ENCODE measurements around the gene RABGAP1L.
"Not testable (repeated sequence)": the region's sequence is repeated elsewhere in the genome, so short reads cannot be mapped to it uniquely, and the experiment has no call there.

The RABGAP1L gene

DNA sequence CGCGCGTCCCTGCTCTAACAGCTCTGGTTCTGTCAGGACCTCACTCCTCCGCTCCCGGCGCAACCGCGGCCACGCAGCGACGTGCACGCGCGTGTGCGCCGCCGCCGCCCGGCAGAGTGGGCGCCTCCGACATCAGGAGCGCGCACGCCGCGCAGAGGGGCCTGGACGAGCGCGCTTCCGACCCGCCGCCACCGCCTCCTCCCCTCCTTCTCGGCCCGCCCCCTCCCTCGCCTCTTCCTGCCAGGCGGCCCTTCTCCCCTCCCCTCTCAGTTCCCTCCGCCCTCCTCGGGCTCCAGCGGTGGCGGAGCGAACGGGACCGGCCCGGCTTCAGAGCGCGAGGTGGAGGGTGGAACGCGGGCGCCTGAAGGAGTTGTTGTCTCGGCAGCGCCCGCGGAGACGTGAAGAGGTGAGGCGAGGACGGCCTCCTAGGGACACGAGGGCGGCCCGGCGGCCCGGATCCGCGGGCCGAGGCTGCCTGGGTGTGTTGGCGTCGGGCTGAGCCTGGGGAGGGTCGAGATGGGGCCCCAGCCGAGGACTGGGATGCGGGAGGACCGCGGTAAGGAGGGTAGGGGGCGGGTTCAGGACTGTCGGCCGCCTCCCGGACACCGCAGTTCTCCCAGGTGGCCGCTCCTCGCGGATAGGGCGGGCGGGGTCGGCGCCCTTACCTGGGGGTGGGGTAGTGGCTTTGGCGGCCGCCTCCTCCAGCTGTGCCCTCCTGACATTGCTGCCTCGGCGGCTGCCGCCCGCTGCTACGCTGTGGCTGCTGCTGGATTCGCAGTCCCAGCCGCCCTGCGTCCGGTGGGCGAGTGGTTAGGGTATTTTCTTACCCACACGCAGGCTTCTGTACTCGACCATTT lies at the start of gene RABGAP1L:
RABGAP1L (plus strand) TSS at position 269 of the 857 bp plus-strand sequence.
- DNase-seq, result peak; percentile 83 to 87

DNA sequence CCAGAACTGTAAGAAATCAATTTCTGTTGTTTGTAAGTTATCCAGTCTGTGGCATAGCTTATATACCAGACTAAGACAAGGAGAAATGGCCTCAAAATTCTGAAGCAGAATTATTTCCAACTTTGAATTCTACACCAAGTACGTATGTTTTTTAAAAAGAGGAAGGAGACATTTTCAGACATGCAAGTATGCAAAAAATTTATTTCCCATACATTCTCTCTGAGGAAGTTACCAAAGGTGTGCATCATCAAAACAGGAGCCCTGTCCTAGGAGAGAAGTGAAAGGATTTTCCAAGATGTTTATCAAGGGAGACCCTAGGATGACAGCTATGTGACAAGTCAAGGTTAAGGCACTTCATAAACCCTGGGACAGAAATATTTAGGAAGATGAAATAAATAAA lies 49.3 kb upstream of the RABGAP1L start:
- no peak for DNase-seq

DNA sequence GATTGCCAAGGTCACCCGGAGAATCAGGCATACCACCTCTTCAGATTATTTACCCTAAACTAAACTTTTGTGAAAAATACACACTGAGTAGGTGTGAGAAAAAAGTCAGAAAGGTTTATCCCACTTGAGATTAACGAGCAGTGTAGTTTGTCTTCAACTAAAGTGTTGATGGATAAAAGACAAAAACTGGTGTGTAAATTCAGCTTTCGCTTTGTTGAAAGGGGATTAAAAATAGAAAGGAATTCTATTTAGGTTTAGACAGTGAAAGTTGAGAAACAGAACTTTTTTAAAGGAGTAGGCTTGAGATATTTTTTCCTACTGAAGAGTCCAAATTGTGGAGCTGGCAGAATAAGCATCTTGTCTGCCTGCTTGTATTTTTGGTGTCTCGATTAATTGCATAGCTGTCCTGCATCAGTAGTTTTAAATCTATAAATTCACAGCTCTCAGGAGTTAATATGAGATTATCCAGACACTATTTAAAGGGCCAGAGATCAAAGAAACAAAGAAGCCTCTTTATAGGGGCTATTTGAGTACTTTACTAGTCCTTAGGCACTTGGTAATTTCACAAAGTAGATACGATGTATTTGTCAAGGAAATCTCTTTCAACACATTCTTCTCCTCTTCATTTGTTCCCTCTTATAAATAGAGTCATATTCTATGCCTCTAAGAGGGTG lies 46.7 kb upstream of the RABGAP1L start:
- DNase-seq, result no peak

DNA sequence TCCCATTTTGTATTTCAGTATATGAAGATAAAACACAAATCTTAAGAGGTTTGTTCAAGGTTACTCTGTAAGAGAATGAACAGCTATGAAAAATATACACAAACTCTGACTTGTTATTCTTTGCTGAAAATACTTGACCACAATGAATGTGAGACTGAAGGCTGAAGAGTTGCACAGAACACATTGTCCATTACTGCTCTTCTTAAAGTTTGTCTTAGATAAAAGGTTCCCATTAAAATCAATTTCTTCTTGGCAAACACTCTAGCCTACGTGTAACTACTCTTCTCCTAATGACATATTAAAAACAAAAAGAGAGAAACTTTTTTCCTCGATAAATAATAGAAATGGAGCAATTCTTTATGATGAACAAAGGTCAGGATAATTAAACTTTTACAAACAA lies 45.2 kb upstream of the RABGAP1L start:
- no peak for DNase-seq

DNA sequence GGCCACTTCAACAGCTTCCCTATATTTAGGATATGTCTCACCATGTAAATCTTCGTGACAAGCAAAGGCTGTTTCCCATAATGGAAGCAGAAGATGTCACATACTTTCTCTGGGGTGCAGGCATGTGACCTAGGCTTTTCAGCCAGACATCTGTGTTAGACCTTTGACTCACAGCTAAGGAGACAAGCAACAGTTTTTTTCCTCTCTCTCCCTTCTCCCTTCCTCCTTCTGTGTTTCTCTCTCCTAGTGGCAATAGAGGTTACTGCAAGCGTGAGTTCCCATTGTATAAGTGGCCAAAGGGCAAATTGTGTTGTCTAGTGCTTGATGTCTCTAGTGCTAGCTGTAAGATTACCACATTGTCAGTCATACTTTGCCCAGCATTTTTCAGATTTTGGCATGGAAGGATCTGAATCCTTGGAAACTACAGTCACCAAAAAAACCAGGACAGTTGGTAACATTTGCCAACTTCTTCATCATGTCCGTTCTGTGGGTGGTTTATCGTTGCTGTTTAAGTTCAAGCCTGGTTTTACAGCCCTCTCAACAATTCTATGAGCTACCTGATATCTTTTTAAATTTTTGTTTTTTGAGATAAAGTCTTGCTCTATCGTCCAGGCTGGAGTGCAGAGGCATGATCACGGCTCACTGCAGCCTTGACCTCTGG lies 44.4 kb upstream of the RABGAP1L start:
- DNase-seq, result peak; percentile 44 to 84

DNA sequence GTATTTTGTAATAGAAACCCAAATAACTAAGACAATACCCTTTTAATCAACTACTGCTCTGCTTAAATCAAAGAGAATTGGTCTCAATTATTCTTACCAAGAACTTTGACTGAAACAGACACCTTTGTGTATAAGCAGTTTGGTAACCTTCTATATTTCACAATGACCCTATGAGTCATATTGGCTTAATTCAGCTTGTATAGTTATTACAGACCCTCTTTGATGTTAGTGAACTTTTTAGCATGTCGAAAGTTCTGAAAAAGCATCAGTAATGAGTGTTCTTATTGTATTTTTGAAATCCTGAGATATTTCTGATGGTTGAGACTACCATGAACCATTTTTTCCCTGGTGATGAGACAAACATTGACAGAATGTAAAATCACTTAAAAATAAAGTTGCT lies 43.3 kb upstream of the RABGAP1L start:
- DNase-seq, result peak in 1 of 2 donors; percentile 51

DNA sequence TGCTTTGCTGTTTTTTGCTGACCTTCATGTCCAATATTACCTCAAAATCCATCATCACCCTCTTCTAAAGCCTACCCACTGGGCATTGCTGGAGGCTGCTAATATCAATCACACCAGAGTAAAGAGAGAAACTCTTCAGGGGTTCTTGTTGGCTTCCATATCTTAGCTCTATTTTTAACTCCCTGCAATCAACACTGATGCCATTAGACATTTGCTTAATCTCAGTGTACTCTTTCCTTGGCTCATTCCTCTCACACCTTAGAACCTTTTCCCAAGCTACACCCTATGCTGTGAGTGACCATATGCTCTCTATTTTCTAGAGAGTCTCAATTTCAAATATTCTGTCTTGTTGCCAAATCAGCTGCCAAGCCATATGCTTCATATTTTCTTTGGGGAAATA lies 40.6 kb upstream of the RABGAP1L start:
- DNase-seq, result no peak

DNA sequence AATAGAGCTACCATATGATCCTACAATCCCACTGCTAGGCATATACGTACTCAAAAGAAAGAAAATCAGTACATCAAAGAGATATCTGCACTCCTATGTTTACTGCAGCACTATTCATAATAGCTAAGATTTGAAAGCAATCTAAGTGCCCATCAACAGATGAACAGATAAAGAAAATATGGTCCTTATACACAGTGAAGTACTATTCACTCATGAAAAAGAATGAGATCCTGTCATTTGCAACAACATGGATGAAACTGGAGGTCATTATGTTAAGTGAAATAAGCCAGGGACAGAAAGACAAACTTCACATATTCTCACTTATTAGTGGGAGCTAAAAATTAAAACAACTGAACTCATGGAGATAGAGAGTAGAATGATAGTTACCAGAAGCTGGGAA lies 37.0 kb upstream of the RABGAP1L start:
- DNase-seq, result not testable (repeated sequence)

DNA sequence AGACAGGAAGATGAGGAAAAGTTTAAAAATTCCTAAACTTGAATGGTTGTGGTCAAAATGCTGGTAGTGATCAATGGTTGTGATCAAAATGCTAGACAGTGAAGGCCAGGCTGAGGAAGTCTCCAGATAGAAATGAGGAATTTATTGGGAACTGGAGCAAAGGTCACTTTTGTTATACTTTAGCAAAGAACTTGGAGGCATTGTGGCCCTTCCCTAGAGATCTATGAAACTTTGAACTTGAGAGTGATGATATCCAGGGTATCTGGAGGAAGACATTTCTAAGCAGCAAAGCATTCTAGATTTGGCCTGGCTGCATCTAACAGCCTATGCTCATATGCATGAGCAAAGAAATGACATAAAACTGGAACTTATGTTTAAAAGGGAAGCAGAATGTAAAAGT lies 35.5 kb upstream of the RABGAP1L start:
- no peak for DNase-seq

DNA sequence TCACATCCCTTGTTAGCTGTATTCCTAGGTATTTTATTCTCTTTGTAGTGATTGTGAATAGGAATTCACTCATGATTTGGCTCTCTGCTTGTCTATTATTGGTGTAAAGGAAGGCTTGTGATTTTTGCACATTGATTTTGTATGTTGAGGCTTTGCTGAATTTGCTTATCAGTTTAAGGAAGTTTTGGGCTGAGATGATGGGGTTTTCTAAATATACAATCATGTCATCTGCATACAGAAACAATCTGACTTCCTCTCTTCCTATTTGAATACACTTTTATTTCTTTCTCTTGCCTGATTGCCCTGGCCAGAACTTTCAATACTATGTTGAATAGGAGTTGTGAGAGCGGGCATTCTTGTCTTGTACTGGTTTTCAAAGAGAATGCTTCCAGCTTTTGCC lies 32.1 kb upstream of the RABGAP1L start:
- DNase-seq, result not testable (repeated sequence)

DNA sequence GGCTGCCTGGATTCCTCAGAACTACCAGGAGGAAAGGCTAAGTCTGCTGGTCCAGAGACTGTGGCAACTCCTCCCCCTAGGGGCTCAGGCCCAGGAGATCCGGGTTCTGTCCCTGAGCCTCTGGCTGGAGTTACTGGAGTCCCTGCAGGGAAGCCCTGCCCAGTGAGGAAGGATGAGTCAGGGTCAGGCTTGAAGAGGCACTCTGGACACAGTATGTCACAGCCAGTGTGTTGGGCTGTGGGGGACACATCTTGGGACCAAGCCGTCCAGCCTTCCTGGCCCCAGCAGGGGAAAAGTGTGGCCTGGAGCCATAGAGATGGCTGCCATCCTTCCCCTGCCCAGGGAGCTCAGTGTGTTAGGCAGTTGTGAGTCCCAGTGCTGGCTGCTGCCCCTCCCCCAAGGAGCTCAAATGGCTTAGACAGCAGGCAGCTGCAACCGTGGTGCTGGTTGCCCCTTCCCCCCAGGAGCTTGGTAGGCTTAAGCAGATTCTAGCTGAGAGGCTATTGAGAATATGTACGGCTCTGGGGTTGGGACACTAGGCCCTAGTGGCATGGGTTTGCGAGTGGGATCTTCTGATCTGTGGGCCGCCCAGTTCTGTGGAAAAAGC lies 28.2 kb upstream of the RABGAP1L start:
- no peak for DNase-seq

DNA sequence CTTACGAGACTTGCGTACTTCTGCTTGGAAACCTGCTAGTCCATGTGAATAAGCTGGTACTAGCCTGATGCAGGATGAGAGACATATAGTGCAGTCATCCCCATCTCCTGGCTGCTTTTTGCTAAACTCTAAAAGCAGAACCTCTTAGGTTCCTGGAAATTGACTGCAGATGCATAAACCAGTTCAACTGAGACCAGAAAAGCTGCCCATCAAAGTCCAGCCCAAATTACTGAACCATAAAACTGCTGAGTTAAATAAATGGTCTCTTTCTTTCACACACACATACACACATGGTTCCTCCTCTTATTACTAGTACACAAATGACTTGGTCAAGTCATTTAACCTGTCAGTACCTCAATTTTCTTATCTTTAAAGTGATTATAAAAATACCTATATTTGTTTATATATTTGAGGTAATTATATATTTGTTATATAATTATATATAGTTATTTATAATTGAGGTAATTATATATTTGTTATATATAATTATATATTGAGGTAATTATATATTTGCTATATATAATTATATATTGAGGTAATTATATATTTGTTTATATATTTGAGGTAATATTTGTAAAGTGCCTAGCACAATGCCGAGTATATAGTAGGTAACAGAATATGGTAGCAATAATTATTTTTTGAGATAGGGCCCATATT lies 25.2 kb upstream of the RABGAP1L start:
- DNase-seq, result no peak

DNA sequence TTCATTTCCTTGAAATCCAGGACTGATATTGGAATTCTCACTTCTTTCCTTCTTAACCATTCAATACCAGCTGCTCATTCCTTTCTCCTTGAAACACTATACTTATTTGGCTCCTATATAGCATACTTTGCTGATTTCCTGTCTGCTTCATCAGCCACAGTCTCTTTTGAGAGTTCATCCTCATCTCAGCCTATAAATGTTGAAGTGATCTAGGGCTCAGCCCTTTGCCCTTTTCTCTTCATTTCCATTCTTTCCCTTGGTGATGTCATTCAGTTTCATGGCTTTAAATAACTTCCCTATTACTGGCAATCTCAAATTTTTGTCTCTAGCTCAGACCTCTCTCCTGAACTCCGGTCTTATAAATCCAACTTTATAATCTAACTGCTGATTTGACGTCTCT lies 24.1 kb upstream of the RABGAP1L start:
- DNase-seq, result peak; percentile 9 to 43

DNA sequence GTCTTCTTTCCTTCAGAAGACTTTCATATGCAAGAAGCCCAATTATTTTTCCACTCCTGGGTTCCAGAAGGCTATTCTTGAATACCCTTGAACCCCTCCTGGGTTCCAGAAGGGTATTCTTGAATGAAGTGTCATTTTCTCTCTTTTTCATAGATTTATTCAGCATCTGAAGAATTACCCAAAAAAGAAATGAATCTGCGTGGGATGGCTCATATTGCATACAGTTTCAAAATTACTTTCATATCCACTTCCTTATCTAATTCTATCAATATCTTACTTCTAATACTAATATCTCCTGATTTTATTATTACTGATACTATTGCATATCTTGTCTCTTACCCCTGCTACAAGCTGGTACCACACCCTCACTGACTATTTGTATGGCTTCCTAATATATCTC lies 22.6 kb upstream of the RABGAP1L start:
- peak; percentile 4 to 16 for DNase-seq

DNA sequence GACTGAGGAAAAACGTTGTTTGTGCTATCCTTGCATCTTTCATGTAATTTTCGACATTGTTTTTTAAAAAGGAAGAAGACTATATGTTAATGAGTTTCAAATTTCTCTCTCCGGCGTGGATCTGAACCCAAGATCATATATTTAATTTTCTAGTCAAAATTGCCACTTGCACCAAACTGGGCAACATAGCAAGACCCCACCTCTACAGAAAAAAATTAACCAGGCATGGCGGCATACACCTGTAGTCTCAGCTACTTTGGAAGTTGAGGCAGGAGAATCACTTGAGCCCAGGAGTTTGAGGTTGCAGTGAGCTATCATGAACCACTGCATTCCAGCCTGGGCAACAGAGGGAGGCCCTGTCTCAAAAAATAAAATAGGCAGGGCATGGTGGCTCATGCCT lies 16.5 kb upstream of the RABGAP1L start:
- no peak for DNase-seq

DNA sequence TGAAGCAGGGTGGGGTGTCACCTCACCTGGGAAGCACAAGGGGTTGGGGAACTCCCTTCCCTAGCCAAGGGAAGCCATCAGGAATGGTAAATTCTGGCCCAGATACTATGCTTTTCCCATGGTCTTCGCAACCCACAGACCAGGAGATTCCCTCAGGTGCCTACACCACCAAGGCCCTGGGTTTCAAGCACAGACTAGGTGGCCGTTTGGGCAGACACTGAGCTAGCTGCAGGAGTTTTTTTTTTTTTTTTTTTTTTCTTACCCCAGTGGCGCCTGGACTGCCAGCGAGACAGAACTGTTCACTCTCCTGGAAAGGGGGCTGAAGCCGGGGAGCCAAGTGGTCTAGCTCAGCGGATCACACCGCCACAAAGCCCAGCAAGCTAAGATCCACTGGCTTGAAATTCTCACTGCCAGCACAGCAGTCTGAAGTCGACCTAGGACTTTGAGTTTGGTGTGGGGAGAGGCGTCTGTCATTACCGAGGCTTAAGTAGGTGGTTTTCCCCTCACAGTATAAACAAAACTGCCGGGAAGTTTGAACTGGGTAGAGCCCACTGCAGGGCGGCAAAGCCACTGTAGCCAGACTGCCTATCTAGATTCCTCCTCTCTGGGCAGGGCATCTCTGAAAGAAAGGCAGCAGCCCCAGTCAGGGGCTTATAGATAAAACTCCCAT lies 15.5 kb upstream of the RABGAP1L start:
- not testable (repeated sequence) for DNase-seq

DNA sequence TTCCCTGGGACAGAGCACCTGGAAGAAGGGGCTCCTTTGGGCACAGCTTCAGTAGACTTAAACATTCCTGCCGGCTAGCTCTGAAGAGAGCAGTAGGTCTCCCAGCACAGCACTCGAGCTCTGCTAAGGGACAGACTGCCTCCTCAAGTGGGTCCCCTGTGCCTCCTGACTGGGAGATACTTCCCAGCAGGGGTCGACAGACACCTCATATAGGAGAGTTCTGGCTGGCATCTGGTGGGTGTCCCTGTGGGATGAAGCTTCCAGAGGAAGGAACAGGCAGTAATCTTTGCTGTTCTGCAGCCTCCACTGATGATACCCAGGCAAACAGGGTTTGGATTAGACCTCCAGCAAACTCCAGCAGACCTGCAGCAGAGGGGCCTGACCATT lies 14.9 kb upstream of the RABGAP1L start:
- DNase-seq, result not testable (repeated sequence)

DNA sequence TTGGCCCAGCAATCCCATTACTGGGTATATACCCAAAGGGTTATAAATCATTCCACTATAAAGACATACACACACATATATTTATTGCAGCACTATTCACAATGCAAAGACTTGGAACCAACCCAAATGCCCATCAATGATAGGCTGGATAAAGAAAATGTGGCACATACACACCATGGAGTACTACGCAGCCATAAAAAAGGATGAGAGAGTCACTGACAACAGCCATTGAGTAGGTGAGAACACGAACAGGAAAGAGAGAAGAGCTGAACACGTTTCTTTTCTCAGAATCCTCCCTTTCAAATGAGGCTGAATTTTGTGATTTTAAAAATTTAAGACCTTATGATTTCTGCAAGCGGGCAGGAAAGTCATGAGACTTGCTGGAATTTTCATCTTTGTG lies 10.1 kb upstream of the RABGAP1L start:
- no peak for DNase-seq

DNA sequence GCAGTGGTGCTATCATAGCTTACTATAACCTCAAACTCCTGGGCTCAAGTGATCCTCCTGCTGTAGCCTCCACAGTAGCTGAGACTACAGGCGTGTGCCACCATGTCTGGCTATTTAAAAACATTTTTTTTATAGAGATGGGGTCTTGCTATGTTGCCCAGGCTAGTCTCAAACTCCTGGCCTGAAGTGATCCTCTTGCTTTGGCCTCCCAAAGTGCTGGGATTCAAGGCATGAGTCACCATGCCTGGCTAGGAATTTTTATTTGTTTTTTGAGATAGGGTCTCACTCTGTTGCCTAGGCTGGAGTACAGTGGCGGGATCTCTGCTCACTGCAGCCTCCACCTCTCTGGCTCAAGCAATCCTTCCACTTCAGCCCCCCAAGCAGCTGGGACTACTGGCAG lies 8.8 kb upstream of the RABGAP1L start:
- no peak for DNase-seq

DNA sequence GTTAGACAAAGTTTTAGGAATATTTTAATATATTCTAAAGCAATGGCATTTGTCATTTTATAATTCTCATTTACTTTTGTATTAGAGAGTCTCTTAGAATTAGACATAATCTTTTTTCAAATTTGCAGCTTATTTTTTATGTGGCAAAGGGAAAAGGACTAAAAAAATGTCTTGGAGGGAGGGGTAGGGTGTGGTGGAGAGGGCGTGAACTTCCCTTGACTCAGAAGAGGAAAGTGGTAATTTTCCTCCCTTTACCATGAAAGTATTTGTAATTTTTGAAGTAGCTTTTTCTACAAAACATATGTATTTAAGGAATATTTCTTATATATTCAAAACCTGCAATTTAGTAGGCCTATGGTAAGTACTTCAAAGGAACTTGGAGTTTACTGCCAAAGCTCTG lies 6.9 kb upstream of the RABGAP1L start:
- no peak for DNase-seq

DNA sequence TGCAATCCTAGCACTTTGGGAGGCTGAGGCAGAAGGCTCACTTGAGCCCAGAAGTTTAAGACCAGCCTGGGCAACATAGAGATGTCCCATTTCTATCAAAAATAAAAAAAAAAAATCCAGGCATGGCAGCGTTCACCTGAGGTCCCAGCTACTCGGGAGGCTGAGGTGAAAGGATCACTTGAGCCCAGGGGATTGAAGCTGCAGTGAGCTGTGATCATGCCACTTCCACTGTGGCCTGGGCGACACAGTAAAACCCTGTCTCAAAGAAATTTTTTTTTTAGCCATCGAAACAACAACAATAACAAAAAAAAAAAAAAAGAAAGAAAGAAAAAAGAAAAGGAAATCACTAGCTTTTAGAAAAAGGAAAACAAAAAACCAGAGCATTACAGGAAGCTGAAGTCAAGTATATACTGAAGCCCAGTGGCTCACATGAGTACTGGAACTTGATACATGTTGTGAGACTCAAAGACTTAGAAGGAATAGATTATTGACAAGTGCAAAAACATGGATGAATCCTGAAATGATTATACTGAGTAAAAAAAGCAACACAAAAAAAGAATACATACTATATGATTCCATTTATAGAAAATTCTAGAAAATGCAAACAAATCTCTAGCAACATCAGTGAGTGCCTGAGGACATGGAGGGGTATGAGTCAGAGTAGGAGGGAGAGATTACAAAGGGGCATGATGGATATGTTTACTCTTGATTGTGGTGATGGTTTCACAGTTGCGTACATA lies 6.1 kb upstream of the RABGAP1L start:
- no peak for DNase-seq

DNA sequence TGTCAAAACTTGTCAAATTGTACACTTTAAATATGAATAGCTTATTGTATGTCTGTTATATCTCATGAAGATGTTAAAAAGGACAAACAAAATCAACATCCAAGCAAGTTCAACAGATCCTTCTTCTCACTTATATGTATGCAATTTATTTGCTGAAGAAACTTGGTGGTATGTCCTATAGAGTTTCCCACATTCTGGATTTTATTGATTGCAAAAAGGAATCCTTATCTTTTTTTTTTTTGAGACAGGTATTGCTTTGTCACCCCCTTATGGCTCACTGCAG lies 5.6 kb upstream of the RABGAP1L start:
- DNase-seq, result no peak

All from inflammatory macrophage treated with lipopolysaccharide for 1 hour (primary cell).